Lung (tissue), 12 donors: ENCODE measurements around the gene OTP. TPM values are rescaled to one million over a fixed set of nuclear protein-coding genes. Genes with fewer than 3 reads are reported as not detected.

Experiments used
- ATAC-seq: fragments of 200-7000 bp; cut with Tn5 transposase; one replicate; pipeline ENCODE4 v1.9.1; 2020; ENCODE audit warnings: moderate number of reproducible peaks; ENCODE audit not compliant: insufficient read depth, low FRiP score
- DNase-seq, 3 donors: peaks; one replicate each; pipeline ENCODE4 v3.0.0-alpha.2; 2013 to 2017
- H3K27ac ChIP-seq, 2 donors: one replicate each; pipeline ENCODE4 v1.5.1; 2013; ENCODE audit warnings: mild to moderate bottlenecking in 2 of 2, moderate library complexity in 2 of 2, control low read depth in 1 of 2, inconsistent platforms in 1 of 2, low read depth in 1 of 2, low read length in 1 of 2
- H3K27me3 ChIP-seq, 3 donors: one replicate each; pipeline ENCODE4 v1.5.1; 2013; ENCODE audit warnings: low read length in 2 of 3; ENCODE audit not compliant: control insufficient read depth in 3 of 3, insufficient read depth in 3 of 3
- H3K36me3 ChIP-seq, 4 donors: one replicate each; pipeline ENCODE4 v1.5.1; 2013; ENCODE audit warnings: low read length in 4 of 4, mild to moderate bottlenecking in 1 of 4, moderate library complexity in 1 of 4; ENCODE audit not compliant: control insufficient read depth in 4 of 4, insufficient read depth in 4 of 4
- H3K4me1 ChIP-seq, 5 donors: one replicate each; pipeline ENCODE4 v1.5.1; 2013; ENCODE audit warnings: low read length in 5 of 5, mild to moderate bottlenecking in 2 of 5, moderate library complexity in 1 of 5; ENCODE audit not compliant: control insufficient read depth in 5 of 5, insufficient read depth in 5 of 5
- H3K4me3 ChIP-seq: one replicate; pipeline ENCODE4 v1.5.1; 2013; ENCODE audit warnings: mild to moderate bottlenecking, control low read depth, moderate library complexity
- H3K9ac ChIP-seq, 2 donors: one replicate each; pipeline ENCODE4 v1.5.1; 2013; ENCODE audit warnings: low read length in 2 of 2, control low read depth in 1 of 2; ENCODE audit not compliant: insufficient read depth in 1 of 2
- H3K9me3 ChIP-seq, 4 donors: one replicate each; pipeline ENCODE4 v1.5.1; 2013; ENCODE audit warnings: low read length in 3 of 4, mild to moderate bottlenecking in 1 of 4, moderate library complexity in 1 of 4; ENCODE audit not compliant: control insufficient read depth in 4 of 4, insufficient read depth in 3 of 4
- WGBS, 2 donors: extraction: QIAGEN DNeasy Blood & Tissue Kit; methylation state at CpG; one replicate each; pipeline ENCODE4 v1.1.7; 2013; 5-methylcytosine and 5-hydroxymethylcytosine counted together
- polyA plus RNA-seq, 2 donors: library from polyadenylated mRNA; stranded (reverse); fragments of 200-250 nt; gene quantifications; one replicate each; pipeline ENCODE4 v1.2.1, GENCODE V29; 2013
- total RNA-seq, 2 donors: library from RNA; depleted of rRNA in 1 of 2; stranded (reverse); fragments of >200 nt in 1 of 2; gene quantifications; one replicate each; pipeline ENCODE4 v1.2.1, GENCODE V29; 2014 to 2021
- TF ChIP-seq, protein P1 (sequence below): IDR thresholded peaks from 2 replicates; pipeline ENCODE4 v1.5.1; 2012; ENCODE audit warnings: mild to moderate bottlenecking; ENCODE audit errors: control extremely low read depth, extremely low read depth
- donor health status: control.
- donor health status: control.
- donor health status: Bipolar disorder and iron deficiency.
- donor health status: healthy.
- donor health status: DM: yes; HTN: yes; CAD: no.

Gene OTP
- total and polyA plus RNA-seq, 4 donors = not detected

DNA sequence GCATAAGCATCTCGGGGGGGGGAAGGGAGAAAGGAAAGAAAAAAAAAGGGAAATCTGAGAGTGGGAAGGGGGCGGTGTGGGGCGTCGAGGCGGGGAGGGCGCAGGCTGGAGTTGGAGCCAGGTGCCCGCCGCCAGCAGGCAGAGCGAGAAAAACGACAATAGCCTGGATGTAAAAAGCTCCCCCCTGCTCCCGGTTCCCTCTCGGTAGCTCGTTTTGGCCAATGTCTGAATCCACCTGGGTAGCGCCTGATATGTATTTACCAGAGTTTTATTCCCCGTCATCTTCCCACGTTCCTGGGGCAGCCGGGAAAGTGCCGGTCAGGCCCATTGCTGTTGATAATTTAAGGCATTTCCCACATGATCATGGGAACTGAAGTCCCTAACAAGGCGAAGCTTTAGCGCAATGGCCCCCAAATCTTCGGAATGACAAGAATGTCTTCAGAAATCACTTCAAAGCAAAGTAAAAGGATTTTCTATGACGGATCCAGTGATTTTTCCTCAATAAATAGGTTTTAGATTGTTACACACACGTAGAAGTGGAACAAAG is 3.0 kb upstream of the OTP start:
- Histone ChIP-seq H3K27ac (no peak overlapping the region), H3K4me1 (peaks cover 0 to 35% (median 10%) of the 10 kb centered on the region in 5 donors), H3K27me3 (peaks cover 0 to 93% (median 92%) of the 10 kb centered on the region in 3 donors), H3K4me3 (no peak overlapping the region), H3K9me3 (peaks cover 0 to 20% (median 0%) of the 10 kb centered on the region in 4 donors), H3K36me3 (no peaks in the 10 kb centered on the region), H3K9ac (no peak overlapping the region)
- no peak for ATAC-seq
- WGBS, 2 donors = 10 to 16% methylated on average over 23 of the region's 23 CpGs
- TF ChIP-seq, protein P1, sequence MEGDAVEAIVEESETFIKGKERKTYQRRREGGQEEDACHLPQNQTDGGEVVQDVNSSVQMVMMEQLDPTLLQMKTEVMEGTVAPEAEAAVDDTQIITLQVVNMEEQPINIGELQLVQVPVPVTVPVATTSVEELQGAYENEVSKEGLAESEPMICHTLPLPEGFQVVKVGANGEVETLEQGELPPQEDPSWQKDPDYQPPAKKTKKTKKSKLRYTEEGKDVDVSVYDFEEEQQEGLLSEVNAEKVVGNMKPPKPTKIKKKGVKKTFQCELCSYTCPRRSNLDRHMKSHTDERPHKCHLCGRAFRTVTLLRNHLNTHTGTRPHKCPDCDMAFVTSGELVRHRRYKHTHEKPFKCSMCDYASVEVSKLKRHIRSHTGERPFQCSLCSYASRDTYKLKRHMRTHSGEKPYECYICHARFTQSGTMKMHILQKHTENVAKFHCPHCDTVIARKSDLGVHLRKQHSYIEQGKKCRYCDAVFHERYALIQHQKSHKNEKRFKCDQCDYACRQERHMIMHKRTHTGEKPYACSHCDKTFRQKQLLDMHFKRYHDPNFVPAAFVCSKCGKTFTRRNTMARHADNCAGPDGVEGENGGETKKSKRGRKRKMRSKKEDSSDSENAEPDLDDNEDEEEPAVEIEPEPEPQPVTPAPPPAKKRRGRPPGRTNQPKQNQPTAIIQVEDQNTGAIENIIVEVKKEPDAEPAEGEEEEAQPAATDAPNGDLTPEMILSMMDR = no peak
- DNase-seq = peak in 1 of 3 donors; percentile 6

DNA sequence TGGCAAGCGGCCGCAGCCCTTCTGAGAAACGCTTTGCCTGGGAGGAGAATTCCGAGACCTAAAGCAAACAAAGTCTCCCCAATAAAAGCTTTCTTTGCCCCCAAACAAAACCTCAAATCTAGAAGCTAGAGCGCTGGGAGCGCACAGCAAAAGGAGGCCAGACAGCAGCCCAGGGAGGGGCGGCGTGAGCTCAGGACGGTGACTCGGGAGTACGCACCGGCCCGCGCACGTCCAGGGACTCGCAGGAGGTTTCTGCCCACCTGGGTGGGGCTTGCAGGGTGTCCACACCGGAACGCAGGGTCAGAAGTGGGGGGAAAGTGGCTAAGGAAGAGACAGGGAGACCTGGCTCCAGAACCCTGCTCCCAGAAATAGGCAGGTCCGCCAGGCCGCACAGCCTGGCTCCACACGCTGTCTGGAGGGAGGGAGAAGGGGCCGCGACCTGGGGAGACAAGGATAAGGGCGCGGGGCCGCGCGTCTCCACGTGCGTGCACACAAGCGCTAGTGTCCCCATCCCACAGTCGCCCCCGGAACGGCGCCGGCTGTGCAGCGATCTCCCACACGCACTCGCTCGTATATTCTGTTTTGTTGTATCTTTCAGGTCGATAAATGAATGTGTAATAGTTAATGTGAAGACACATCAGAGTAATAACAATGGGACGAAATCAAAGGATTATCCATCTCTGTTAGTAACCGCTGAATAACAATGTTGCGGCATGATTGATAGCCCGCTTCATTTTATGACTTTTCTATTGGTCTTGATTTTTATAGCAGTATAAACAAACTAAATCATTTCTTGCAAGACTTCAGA is 2.3 kb upstream of the OTP start:
- Histone ChIP-seq H3K4me1 (peaks cover 0 to 35% (median 10%) of the 10 kb centered on the region in 5 donors), H3K27ac (no peak overlapping the region), H3K9ac (no peak overlapping the region), H3K4me3 (no peak overlapping the region), H3K36me3 (no peaks in the 10 kb centered on the region), H3K27me3 (peaks cover 0 to 93% (median 92%) of the 10 kb centered on the region in 3 donors), H3K9me3 (peaks cover 0 to 20% (median 0%) of the 10 kb centered on the region in 4 donors)
- WGBS, 2 donors = 6 to 9% methylated on average over 45 of the region's 45 CpGs
- ATAC-seq (no peak), DNase-seq (peak in 2 of 3 donors; percentile 0 to 12)
- TF ChIP-seq, protein P1 = no peak

DNA sequence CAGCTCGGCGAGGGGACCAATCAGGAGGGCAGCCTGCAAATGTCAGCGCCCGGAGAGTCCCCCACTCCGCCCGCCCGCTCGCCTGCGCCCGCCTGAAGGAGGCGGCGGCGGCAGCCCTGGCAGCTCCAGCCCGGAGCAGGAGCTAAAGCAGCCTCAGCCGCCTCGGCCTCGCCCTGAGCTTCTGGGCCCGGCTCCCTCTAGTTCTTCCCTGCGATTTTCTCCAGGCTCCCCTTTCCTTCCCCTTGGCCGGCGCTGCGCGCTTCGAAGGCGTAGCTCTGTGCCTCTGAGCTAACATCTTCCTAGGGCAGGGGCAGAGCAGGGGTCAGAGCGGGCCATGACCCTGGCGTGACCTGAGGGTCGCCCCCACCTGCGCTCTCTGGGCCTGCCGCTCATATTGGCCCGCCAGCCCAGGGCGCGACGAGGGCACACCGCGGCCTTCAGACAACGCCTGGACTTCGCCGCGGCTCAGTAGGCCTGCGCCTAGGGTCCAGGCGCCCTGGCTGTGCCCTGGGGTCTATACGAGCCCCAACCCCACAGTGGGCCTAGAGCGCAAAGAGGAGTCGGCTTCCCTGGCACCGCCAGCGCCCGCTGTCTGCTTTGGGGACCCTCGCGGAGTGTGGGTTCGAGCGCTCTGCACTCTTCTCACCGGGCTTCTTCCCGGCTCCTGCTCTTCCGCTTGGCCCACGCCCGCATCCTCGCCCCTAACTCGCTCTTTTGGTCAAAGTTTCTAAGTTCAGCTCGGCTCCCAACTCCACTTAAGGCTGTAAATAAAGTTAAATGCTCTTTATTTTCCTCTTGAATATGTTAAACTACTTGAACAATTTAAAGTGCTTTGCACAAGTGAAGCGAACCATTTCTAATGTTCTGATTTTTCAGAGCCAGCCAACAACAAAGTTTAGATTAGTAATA is 504 bp upstream of the OTP start:
- Histone ChIP-seq H3K9me3 (peaks cover 0 to 20% (median 0%) of the 10 kb centered on the region in 4 donors), H3K27me3 (peaks cover 0 to 98% (median 97%) of the 10 kb centered on the region in 3 donors), H3K4me1 (peaks cover 0 to 27% (median 8%) of the 10 kb centered on the region in 5 donors), H3K9ac (no peak overlapping the region), H3K4me3 (no peak overlapping the region), H3K36me3 (no peaks in the 10 kb centered on the region), H3K27ac (no peak overlapping the region)
- ATAC-seq = no peak
- DNase-seq = peak; percentile 43 to 57 (median 46)
- TF ChIP-seq, protein P1 = no peak
- WGBS, 2 donors = 5 to 13% methylated on average over 61 of the region's 61 CpGs
